ENCODE measurements around the gene NECAB2.

DNA sequence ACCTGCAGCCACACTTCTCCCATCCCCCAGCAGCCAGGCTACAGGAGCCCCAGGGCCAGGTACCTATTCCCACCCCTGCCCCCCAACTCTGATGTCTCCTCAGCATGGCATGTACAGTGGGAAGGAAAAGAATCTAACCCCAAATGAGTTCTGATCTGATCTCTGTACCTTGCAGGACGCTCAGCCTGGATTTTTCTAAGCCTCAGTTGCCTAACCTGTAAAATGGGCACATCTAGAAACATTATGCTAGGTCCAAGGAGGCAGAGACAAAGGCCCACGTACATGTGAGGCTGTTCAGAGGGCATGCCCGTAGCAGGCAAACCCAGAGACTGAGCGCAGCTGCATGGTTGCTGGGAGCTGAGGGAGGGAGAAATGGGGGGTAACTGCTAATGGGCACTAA, 39.5 kb downstream of the NECAB2 start:
- TF ChIP-seq, protein P1, sequence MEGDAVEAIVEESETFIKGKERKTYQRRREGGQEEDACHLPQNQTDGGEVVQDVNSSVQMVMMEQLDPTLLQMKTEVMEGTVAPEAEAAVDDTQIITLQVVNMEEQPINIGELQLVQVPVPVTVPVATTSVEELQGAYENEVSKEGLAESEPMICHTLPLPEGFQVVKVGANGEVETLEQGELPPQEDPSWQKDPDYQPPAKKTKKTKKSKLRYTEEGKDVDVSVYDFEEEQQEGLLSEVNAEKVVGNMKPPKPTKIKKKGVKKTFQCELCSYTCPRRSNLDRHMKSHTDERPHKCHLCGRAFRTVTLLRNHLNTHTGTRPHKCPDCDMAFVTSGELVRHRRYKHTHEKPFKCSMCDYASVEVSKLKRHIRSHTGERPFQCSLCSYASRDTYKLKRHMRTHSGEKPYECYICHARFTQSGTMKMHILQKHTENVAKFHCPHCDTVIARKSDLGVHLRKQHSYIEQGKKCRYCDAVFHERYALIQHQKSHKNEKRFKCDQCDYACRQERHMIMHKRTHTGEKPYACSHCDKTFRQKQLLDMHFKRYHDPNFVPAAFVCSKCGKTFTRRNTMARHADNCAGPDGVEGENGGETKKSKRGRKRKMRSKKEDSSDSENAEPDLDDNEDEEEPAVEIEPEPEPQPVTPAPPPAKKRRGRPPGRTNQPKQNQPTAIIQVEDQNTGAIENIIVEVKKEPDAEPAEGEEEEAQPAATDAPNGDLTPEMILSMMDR (IDR thresholded peaks at IDR 0.05) = no peak
- no peak for TF ChIP-seq POLR2AphosphoS5 (IDR thresholded peaks at IDR 0.05)

Data from stomach (tissue), 4 donors.